H9 (cell line): Measurements from ENCODE around the gene VASH1. TPM values are rescaled to one million over a fixed set of nuclear protein-coding genes. Genes with fewer than 3 reads are reported as not detected.

ENCODE experiments used
- DNase-seq: peaks from one replicate; pipeline ENCODE4 v3.0.0-alpha.2; 2017
- H2AFZ ChIP-seq: one replicate; pipeline ENCODE4 v1.6.1; 2013; ENCODE audit warnings: mild to moderate bottlenecking, low read length, control low read depth, moderate library complexity
- H2AK5ac ChIP-seq: 2 replicates; pipeline ENCODE4 v1.6.1; 2013; ENCODE audit warnings: low read length, control low read depth, mixed read lengths; ENCODE audit not compliant: insufficient read length
- H2BK120ac ChIP-seq: one replicate; pipeline ENCODE4 v1.6.1; 2013; ENCODE audit warnings: low read depth, mild to moderate bottlenecking, low read length, control low read depth, inconsistent platforms; ENCODE audit not compliant: poor library complexity, severe bottlenecking
- H2BK12ac ChIP-seq: 2 replicates; pipeline ENCODE4 v1.6.1; 2013; ENCODE audit warnings: low read length, control low read depth, mixed read lengths, low read depth; ENCODE audit not compliant: insufficient read length
- H2BK15ac ChIP-seq: 2 replicates; pipeline ENCODE4 v1.6.1; 2013; ENCODE audit warnings: low read depth, low read length, control low read depth
- H2BK20ac ChIP-seq: one replicate; pipeline ENCODE4 v1.6.1; 2013; ENCODE audit warnings: low read depth, mild to moderate bottlenecking, low read length, control low read depth, inconsistent platforms; ENCODE audit not compliant: poor library complexity, severe bottlenecking
- H2BK5ac ChIP-seq: 2 replicates; pipeline ENCODE4 v1.6.1; 2013; ENCODE audit warnings: low read length, control low read depth, mixed read lengths; ENCODE audit not compliant: insufficient read length
- H3K14ac ChIP-seq: 2 replicates; pipeline ENCODE4 v1.6.1; 2013; ENCODE audit warnings: low read length, control low read depth; ENCODE audit not compliant: insufficient read depth
- H3K18ac ChIP-seq: 2 replicates; pipeline ENCODE4 v1.6.1; 2013; ENCODE audit warnings: low read depth, mild to moderate bottlenecking, mixed read lengths, low read length, control low read depth; ENCODE audit not compliant: insufficient read length
- H3K23ac ChIP-seq: 2 replicates; pipeline ENCODE4 v1.6.1; 2013; ENCODE audit warnings: low read length, control low read depth, mixed read lengths, low read depth; ENCODE audit not compliant: insufficient read length
- H3K23me2 ChIP-seq: 2 replicates; pipeline ENCODE4 v1.6.1; 2013; ENCODE audit warnings: low read depth, mild to moderate bottlenecking, mixed read lengths, low read length, control low read depth; ENCODE audit not compliant: insufficient read length, poor library complexity, severe bottlenecking
- H3K27ac ChIP-seq: 2 replicates; pipeline ENCODE4 v1.5.1; 2013; ENCODE audit warnings: low read length, control low read depth, mixed read lengths, low read depth; ENCODE audit not compliant: insufficient read length
- H3K27me3 ChIP-seq: 2 replicates; pipeline ENCODE4 v1.6.1; 2013; ENCODE audit warnings: low read length, control low read depth, inconsistent platforms; ENCODE audit not compliant: insufficient read depth
- H3K4ac ChIP-seq: 2 replicates; pipeline ENCODE4 v1.6.1; 2013; ENCODE audit warnings: low read depth, mild to moderate bottlenecking, control low read depth, inconsistent platforms, low read length, moderate library complexity
- H3K4me1 ChIP-seq: 2 replicates; pipeline ENCODE4 v1.6.1; 2013; ENCODE audit warnings: low read length, control low read depth, inconsistent platforms; ENCODE audit not compliant: insufficient read depth
- H3K4me2 ChIP-seq: 2 replicates; pipeline ENCODE4 v1.6.1; 2013; ENCODE audit warnings: low read length, control low read depth, mixed read lengths; ENCODE audit not compliant: insufficient read length, insufficient read depth
- H3K56ac ChIP-seq: 2 replicates; pipeline ENCODE4 v1.6.1; 2013; ENCODE audit warnings: low read depth, mild to moderate bottlenecking, mixed read lengths, low read length, control low read depth; ENCODE audit not compliant: insufficient read length
- H3K79me1 ChIP-seq: 2 replicates; pipeline ENCODE4 v1.6.1; 2013; ENCODE audit warnings: low read depth, mild to moderate bottlenecking, moderate library complexity, low read length, control low read depth, inconsistent platforms; ENCODE audit not compliant: insufficient read depth, poor library complexity, severe bottlenecking
- H3K79me2 ChIP-seq: 2 replicates; pipeline ENCODE4 v1.6.1; 2013; ENCODE audit warnings: low read length, control low read depth, inconsistent platforms; ENCODE audit not compliant: insufficient read depth
- H3K9ac ChIP-seq: 2 replicates; pipeline ENCODE4 v1.6.1; 2013; ENCODE audit warnings: low read length, control low read depth, mixed read lengths; ENCODE audit not compliant: insufficient read length; ENCODE audit errors: extremely low read depth
- H3K9me3 ChIP-seq: one replicate; pipeline ENCODE4 v1.6.1; 2013; ENCODE audit warnings: low read depth, low read length, inconsistent platforms; ENCODE audit not compliant: control insufficient read depth
- H3T11ph ChIP-seq: one replicate; pipeline ENCODE4 v1.6.1; 2013; ENCODE audit warnings: mild to moderate bottlenecking, low read length, control low read depth, inconsistent platforms
- H4K20me1 ChIP-seq: one replicate; pipeline ENCODE4 v1.6.1; 2013; ENCODE audit not compliant: control insufficient read depth, insufficient read length, insufficient read depth
- H4K5ac ChIP-seq: 2 replicates; pipeline ENCODE4 v1.6.1; 2013; ENCODE audit warnings: low read depth, mild to moderate bottlenecking, mixed read lengths, low read length, control low read depth; ENCODE audit not compliant: insufficient read length
- H4K8ac ChIP-seq: replicated peaks from 2 replicates; pipeline ENCODE4 v1.6.1; 2013; ENCODE audit warnings: low read length, control low read depth, mixed read lengths, low read depth; ENCODE audit not compliant: insufficient read length
- H4K91ac ChIP-seq: 2 replicates; pipeline ENCODE4 v1.6.1; 2013; ENCODE audit warnings: low read depth, mild to moderate bottlenecking, moderate library complexity, mixed read lengths, low read length, control low read depth; ENCODE audit not compliant: insufficient read length
- H3K27ac Mint-ChIP-seq, 3 experiments: 2 replicates in 2 of 3; 3 replicates in 1 of 3; pipeline ENCODE4 v1.8.0; 2020 to 2021; ENCODE audit warnings: mixed read lengths in 3 of 3, mild to moderate bottlenecking in 1 of 3, moderate library complexity in 1 of 3
- H3K27me3 Mint-ChIP-seq: 2 replicates; pipeline ENCODE4 v1.8.0; 2021; ENCODE audit warnings: low read depth, mild to moderate bottlenecking, moderate library complexity, mixed read lengths
- H3K36me3 Mint-ChIP-seq, 3 experiments: 2 replicates in 2 of 3; 3 replicates in 1 of 3; pipeline ENCODE4 v1.8.0; 2020 to 2021; ENCODE audit warnings: low read depth in 3 of 3, mixed read lengths in 3 of 3; ENCODE audit not compliant: insufficient read depth in 1 of 3
- H3K4me1 Mint-ChIP-seq, 2 experiments: 2 replicates each; pipeline ENCODE4 v1.8.0; 2020; ENCODE audit warnings: mixed read lengths in 2 of 2
- H3K4me3 Mint-ChIP-seq, 2 experiments: 2 replicates in 1 of 2; 3 replicates in 1 of 2; pipeline ENCODE4 v1.8.0; 2020 to 2021; ENCODE audit warnings: mild to moderate bottlenecking in 2 of 2, mixed read lengths in 2 of 2, moderate library complexity in 1 of 2
- H3K9me3 Mint-ChIP-seq, 2 experiments: 2 replicates in 1 of 2; 3 replicates in 1 of 2; pipeline ENCODE4 v1.8.0; 2020; ENCODE audit warnings: mild to moderate bottlenecking in 2 of 2, mixed read lengths in 2 of 2, moderate library complexity in 1 of 2
- CTCF ChIP-seq: fragments of 200-600 bp; sonication (generic); conservative IDR thresholded peaks from 3 replicates; pipeline ENCODE4 v1.8.0; 2021; ENCODE audit warnings: antibody characterized with exemption, mild to moderate bottlenecking
- WGBS: extraction: QIAGEN DNeasy Blood & Tissue Kit; methylation state at CpG from one replicate; pipeline ENCODE4 v1.1.7; 2013; ENCODE audit warnings: missing lambda C conversion rate, low lambda C conversion rate, mixed read lengths; ENCODE audit not compliant: insufficient read length; ENCODE audit errors: extremely low coverage; 5-methylcytosine and 5-hydroxymethylcytosine counted together
- total RNA-seq: library from RNA; stranded (reverse); gene quantifications from 2 replicates; pipeline ENCODE4 v1.2.1, GENCODE V29; 2021

VASH1 gene
- total RNA-seq, 1 experiment from 2014 or later, result 5.8 TPM

GRCh38 chr14:76771437-76771980 is 10.2 kb downstream of the VASH1 start:
- no peak overlapping the region for H3K14ac ChIP-seq
- no peak overlapping the region for H2BK12ac ChIP-seq
- H3K4ac ChIP-seq, result no peak overlapping the region
- no peak overlapping the region for H3K18ac ChIP-seq
- H3K27me3 ChIP-seq, result no peaks in the 10 kb centered on the region
- H2BK15ac ChIP-seq, result no peak overlapping the region
- peaks cover 0 to 1% (median 0%) of the 10 kb centered on the region in 3 experiments; a peak in 1 of 7 replicates for H3K36me3 Mint-ChIP-seq
- H3K79me2 ChIP-seq, result no peaks in the 10 kb centered on the region
- no peak overlapping the region for H2AFZ ChIP-seq
- no peak for TF ChIP-seq CTCF
- DNase-seq, result peak; percentile 23
- H4K91ac ChIP-seq, result no peak overlapping the region
- peaks cover 30 to 38% of the 10 kb centered on the region in 2 experiments for H3K4me1 Mint-ChIP-seq
- no peak overlapping the region for H2BK20ac ChIP-seq
- no CpG with 5 or more reads among the region's 9 CpGs for whole genome bisulfite sequencing
- H3K79me1 ChIP-seq, result no peaks in the 10 kb centered on the region
- no peaks in the 10 kb centered on the region for H3K9me3 Mint-ChIP-seq
- no peak overlapping the region for H3K9ac ChIP-seq
- H4K20me1 ChIP-seq, result no peaks in the 10 kb centered on the region
- H3K27me3 Mint-ChIP-seq, result peaks cover 11% of the 10 kb centered on the region
- no peak overlapping the region for H3K4me3 Mint-ChIP-seq
- no peak overlapping the region for H3K27ac ChIP-seq
- H3K4me1 ChIP-seq, result peaks cover 7% of the 10 kb centered on the region; the same call in 1 of the 2 replicates
- H3K27ac Mint-ChIP-seq, result no peak overlapping the region
- no peak overlapping the region for H3K56ac ChIP-seq
- no peak overlapping the region for H2BK120ac ChIP-seq
- H2BK5ac ChIP-seq, result no peak overlapping the region
- no peak overlapping the region for H2AK5ac ChIP-seq
- H4K5ac ChIP-seq, result no peak overlapping the region
- H3K4me2 ChIP-seq, result no peak overlapping the region
- H3T11ph ChIP-seq, result no peak overlapping the region
- no peaks in the 10 kb centered on the region for H3K9me3 ChIP-seq
- no peaks in the 10 kb centered on the region for H3K23me2 ChIP-seq
- no peak overlapping the region for H4K8ac ChIP-seq
- H3K23ac ChIP-seq, result no peak overlapping the region
